Astrocyte (in vitro differentiated cells and primary cell): Measurements from ENCODE around the gene MYL9. TPM values are rescaled to one million over a fixed set of nuclear protein-coding genes. Genes with fewer than 3 reads are reported as not detected.

Source experiments
- DNase-seq: peaks from one replicate; pipeline ENCODE4 v3.0.0-alpha.2; 2010; ENCODE audit warnings: low read depth
- FAIRE-seq: peaks from 2 replicates; lab custom pipeline; 2011; peaks lifted over from hg19 to GRCh38; lab: Jason Lieb, UNC
- H2AFZ ChIP-seq: 2 replicates; pipeline ENCODE4 v1.6.0; 2012; ENCODE audit warnings: low read depth, low read length, inconsistent platforms
- H3K27ac ChIP-seq: 2 replicates; pipeline ENCODE4 v1.5.1; 2011; ENCODE audit warnings: low read depth, low read length, inconsistent platforms
- H3K27me3 ChIP-seq: 2 replicates; pipeline ENCODE4 v1.6.0; 2011; ENCODE audit warnings: low read length, inconsistent platforms; ENCODE audit not compliant: insufficient read depth
- H3K36me3 ChIP-seq: 2 replicates; pipeline ENCODE4 v1.5.1; 2011; ENCODE audit warnings: low read length, inconsistent platforms; ENCODE audit not compliant: insufficient read depth
- H3K4me1 ChIP-seq: 2 replicates; pipeline ENCODE4 v1.5.1; 2011; ENCODE audit warnings: low read length, inconsistent platforms; ENCODE audit not compliant: insufficient read depth
- H3K4me2 ChIP-seq: 2 replicates; pipeline ENCODE4 v1.6.0; 2012; ENCODE audit warnings: low read length, inconsistent platforms
- H3K4me3 ChIP-seq: 2 replicates; pipeline ENCODE4 v1.5.1; 2011; ENCODE audit warnings: low read depth, mild to moderate bottlenecking, low read length, inconsistent platforms; ENCODE audit not compliant: insufficient read depth
- H3K79me2 ChIP-seq: 2 replicates; pipeline ENCODE4 v1.6.0; 2012; ENCODE audit warnings: mild to moderate bottlenecking, low read length, inconsistent platforms; ENCODE audit not compliant: insufficient read depth
- H3K9ac ChIP-seq: 2 replicates; pipeline ENCODE4 v1.6.0; 2012; ENCODE audit warnings: mild to moderate bottlenecking, low read length, inconsistent platforms
- H3K9me3 ChIP-seq: 2 replicates; pipeline ENCODE4 v1.5.1; 2012; ENCODE audit warnings: low read depth, mild to moderate bottlenecking, low read length, inconsistent platforms; ENCODE audit not compliant: insufficient read depth
- H4K20me1 ChIP-seq: 2 replicates; pipeline ENCODE4 v1.6.0; 2012; ENCODE audit warnings: low read length, inconsistent platforms; ENCODE audit not compliant: insufficient read depth
- H3K27ac Mint-ChIP-seq: one replicate; pipeline ENCODE4 v1.8.0; 2021; ENCODE audit warnings: mild to moderate bottlenecking, mixed read lengths; ENCODE audit not compliant: unreplicated experiment
- H3K27me3 Mint-ChIP-seq: one replicate; pipeline ENCODE4 v1.8.0; 2021; ENCODE audit warnings: low read depth, mixed read lengths; ENCODE audit not compliant: unreplicated experiment
- H3K36me3 Mint-ChIP-seq: one replicate; pipeline ENCODE4 v1.8.0; 2021; ENCODE audit warnings: low read depth, mixed read lengths; ENCODE audit not compliant: unreplicated experiment
- H3K4me1 Mint-ChIP-seq: one replicate; pipeline ENCODE4 v1.8.0; 2021; ENCODE audit warnings: low read depth, mixed read lengths; ENCODE audit not compliant: unreplicated experiment
- H3K4me3 Mint-ChIP-seq: one replicate; pipeline ENCODE4 v1.8.0; 2021; ENCODE audit warnings: mild to moderate bottlenecking, moderate library complexity, mixed read lengths; ENCODE audit not compliant: unreplicated experiment
- H3K9me3 Mint-ChIP-seq: one replicate; pipeline ENCODE4 v1.8.0; 2021; ENCODE audit warnings: mild to moderate bottlenecking, mixed read lengths; ENCODE audit not compliant: unreplicated experiment
- CTCF ChIP-seq: IDR thresholded peaks from 2 replicates; pipeline ENCODE4 v1.5.1; 2011; ENCODE audit warnings: low read depth, mild to moderate bottlenecking, inconsistent platforms, low read length, moderate library complexity; ENCODE audit not compliant: insufficient read depth
- EZH2 ChIP-seq: IDR thresholded peaks from 2 replicates; pipeline ENCODE4 v1.6.1; 2012; ENCODE audit warnings: mild to moderate bottlenecking, low read length, inconsistent platforms; ENCODE audit not compliant: insufficient read depth
- total RNA-seq: library from RNA; stranded (reverse); gene quantifications from 2 replicates; pipeline ENCODE4 v1.2.1, GENCODE V29; 2021

MYL9 gene
- total RNA-seq, 1 donor from 2014 or later = 1,247 TPM

- H3K4me1 ChIP-seq = peaks cover 7% of the 10 kb centered on the region
- TF ChIP-seq CTCF = no peak
- no peak for TF ChIP-seq EZH2
- no peaks in the 10 kb centered on the region for H3K27me3 ChIP-seq
- H3K4me1 Mint-ChIP-seq = no peaks in the 10 kb centered on the region
- H4K20me1 ChIP-seq = peaks cover 7% of the 10 kb centered on the region
- H3K9ac ChIP-seq = no peak overlapping the region
- H3K79me2 ChIP-seq = no peaks in the 10 kb centered on the region
- H3K36me3 Mint-ChIP-seq = peaks cover 12% of the 10 kb centered on the region
- H3K9me3 Mint-ChIP-seq = no peaks in the 10 kb centered on the region
- peaks cover 7% of the 10 kb centered on the region for H3K36me3 ChIP-seq
- DNase-seq (no peak), FAIRE-seq (no peak)
- no peak overlapping the region for H3K27ac ChIP-seq
- peaks cover 8% of the 10 kb centered on the region for H3K9me3 ChIP-seq
- no peak overlapping the region for H3K4me3 Mint-ChIP-seq
- H3K27me3 Mint-ChIP-seq = no peaks in the 10 kb centered on the region
- no peak overlapping the region for H3K4me3 ChIP-seq
- no peak overlapping the region for H3K27ac Mint-ChIP-seq
- H2AFZ ChIP-seq = no peak overlapping the region
- no peak overlapping the region for H3K4me2 ChIP-seq
Measured at GRCh38 chr20:36587388-36588070, 46.2 kb downstream of the MYL9 start.

DNA sequence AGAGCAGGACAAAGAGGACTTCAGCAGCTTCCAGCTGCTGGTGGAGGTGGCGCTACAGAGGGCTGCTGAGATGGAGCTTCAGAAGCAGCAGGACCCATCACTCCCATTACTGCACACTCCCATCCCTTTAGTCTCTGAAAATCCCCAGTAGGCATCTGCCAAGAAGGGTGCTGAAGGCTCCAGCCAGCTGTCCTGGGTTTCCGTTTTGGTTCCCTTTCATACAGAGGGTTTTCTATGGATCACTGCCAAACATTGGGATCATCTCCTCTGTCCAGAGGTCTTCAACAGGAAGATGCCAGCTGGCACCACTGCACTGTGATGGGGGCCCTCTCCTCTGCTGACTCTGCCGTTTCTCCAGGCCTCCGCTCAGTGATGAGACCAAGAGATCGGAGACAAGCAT lies 50.0 kb downstream of the MYL9 start:
- Mint-ChIP-seq H3K27me3 (no peaks in the 10 kb centered on the region), H3K4me1 (no peaks in the 10 kb centered on the region), H3K27ac (no peak overlapping the region), H3K4me3 (no peak overlapping the region), H3K9me3 (no peaks in the 10 kb centered on the region), H3K36me3 (peaks cover 14% of the 10 kb centered on the region)
- DNase-seq (no peak), FAIRE-seq (no peak)
- Histone ChIP-seq H3K4me2 (no peak overlapping the region), H3K9me3 (peaks cover 8% of the 10 kb centered on the region), H3K36me3 (peaks cover 3% of the 10 kb centered on the region), H3K27me3 (no peaks in the 10 kb centered on the region), H3K4me1 (peaks cover 7% of the 10 kb centered on the region), H2AFZ (no peak overlapping the region), H3K4me3 (no peak overlapping the region), H4K20me1 (peaks cover 3% of the 10 kb centered on the region), H3K27ac (no peak overlapping the region), H3K79me2 (no peaks in the 10 kb centered on the region), H3K9ac (no peak overlapping the region)
- no peak for TF ChIP-seq CTCF
- no peak for TF ChIP-seq EZH2
